ENCODE data around the gene KRT76.

KRT76 gene

DNA sequence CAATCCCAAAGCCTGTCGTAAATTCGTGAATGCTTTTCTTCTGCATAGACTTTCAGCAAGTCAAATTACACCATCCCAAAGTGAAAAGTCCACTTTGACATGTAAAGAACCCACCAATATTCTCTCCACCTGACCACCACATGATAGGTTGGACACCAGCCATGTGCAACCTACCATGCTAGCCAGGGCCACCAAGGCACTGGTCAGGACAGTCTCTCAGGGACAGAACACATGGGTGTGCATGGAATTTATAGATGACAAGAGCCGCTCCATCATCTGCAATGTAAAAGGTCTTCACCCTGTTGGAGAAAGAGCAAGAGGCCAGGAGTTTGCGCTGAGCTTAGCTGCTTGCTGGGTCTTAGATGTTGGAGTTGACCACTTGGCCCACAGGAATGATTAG lies 5.4 kb upstream of the KRT76 start:
- Histone ChIP-seq H3K4me1 (ENCODE audit: insufficient read depth, low read length) (no peaks in the 10 kb centered on the region), H3K79me2 (ENCODE audit: insufficient read depth, low read length) (no peaks in the 10 kb centered on the region), H3K36me3 (ENCODE audit: insufficient read depth, low read length) (no peaks in the 10 kb centered on the region), H3K9me3 (ENCODE audit: insufficient read depth, low read length, severe bottlenecking) (no peaks in the 10 kb centered on the region), H4K20me1 (ENCODE audit: insufficient read depth, low read length) (no peaks in the 10 kb centered on the region; the same call in 1 of the 2 replicates), H3K27ac (ENCODE audit: low read length) (no peak overlapping the region), H3K4me2 (ENCODE audit: insufficient read depth, low read length) (no peak overlapping the region), H3K9ac (ENCODE audit: low read depth, low read length) (no peak overlapping the region), H3K27me3 (ENCODE audit: insufficient read depth, low read length, poor library complexity) (peaks cover 13% of the 10 kb centered on the region), H3K4me3 (ENCODE audit: low read depth in 1 of 2, low read length in 2 of 2) (no peak overlapping the region), H2AFZ (ENCODE audit: low read depth, low read length) (no peak overlapping the region)
- no peak for DNase-seq
- TF ChIP-seq, protein P1, sequence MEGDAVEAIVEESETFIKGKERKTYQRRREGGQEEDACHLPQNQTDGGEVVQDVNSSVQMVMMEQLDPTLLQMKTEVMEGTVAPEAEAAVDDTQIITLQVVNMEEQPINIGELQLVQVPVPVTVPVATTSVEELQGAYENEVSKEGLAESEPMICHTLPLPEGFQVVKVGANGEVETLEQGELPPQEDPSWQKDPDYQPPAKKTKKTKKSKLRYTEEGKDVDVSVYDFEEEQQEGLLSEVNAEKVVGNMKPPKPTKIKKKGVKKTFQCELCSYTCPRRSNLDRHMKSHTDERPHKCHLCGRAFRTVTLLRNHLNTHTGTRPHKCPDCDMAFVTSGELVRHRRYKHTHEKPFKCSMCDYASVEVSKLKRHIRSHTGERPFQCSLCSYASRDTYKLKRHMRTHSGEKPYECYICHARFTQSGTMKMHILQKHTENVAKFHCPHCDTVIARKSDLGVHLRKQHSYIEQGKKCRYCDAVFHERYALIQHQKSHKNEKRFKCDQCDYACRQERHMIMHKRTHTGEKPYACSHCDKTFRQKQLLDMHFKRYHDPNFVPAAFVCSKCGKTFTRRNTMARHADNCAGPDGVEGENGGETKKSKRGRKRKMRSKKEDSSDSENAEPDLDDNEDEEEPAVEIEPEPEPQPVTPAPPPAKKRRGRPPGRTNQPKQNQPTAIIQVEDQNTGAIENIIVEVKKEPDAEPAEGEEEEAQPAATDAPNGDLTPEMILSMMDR (IDR thresholded peaks at IDR 0.05; ENCODE audit: borderline replicate concordance, extremely low read depth, low read length, poor library complexity, severe bottlenecking): no peak
- no peak for TF ChIP-seq EZH2 (IDR thresholded peaks at IDR 0.05; ENCODE audit: borderline replicate concordance, low read depth, low read length, severe bottlenecking)
- ATAC-seq (ENCODE audit: insufficient read depth, low read depth): no peak

DNA sequence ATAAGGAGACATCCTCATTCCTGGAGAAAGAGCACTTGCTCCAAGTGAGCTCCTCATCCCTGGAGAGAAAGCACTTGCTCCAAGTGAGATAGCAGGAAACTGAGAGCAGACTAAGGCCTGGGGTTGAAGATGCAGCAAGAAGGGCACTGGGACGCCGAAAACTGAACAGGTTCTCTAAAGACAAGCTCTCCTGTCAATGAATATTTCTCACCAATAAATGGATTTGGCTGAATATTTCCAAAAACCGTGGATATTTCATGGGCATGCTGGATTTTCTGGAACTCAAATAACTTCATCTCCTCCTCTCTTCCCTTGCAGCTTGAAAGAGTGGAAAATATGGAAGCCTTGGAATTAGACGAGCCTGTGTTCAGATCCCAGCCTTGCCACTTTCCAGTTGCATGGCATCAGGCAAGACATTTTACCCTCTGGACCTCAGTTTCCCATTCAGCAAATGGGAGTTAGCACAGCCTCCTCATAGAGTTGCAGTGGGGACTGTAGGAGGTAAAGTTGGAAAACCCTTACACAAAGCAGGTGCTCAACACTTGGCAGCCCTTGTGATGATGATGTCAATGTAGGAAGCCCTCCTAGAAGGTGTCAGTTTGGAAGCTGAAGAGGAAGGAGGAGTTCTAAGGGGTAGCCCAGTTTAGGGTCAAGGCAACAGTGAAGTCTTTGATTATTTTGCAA lies 4.4 kb upstream of the KRT76 start:
- Histone ChIP-seq H3K4me2 (ENCODE audit: insufficient read depth, low read length) (no peak overlapping the region), H3K4me3 (ENCODE audit: low read depth in 1 of 2, low read length in 2 of 2) (no peak overlapping the region), H2AFZ (ENCODE audit: low read depth, low read length) (no peak overlapping the region), H3K4me1 (ENCODE audit: insufficient read depth, low read length) (no peaks in the 10 kb centered on the region), H3K27ac (ENCODE audit: low read length) (no peak overlapping the region), H3K9ac (ENCODE audit: low read depth, low read length) (no peak overlapping the region), H3K79me2 (ENCODE audit: insufficient read depth, low read length) (no peaks in the 10 kb centered on the region), H3K9me3 (ENCODE audit: insufficient read depth, low read length, severe bottlenecking) (no peaks in the 10 kb centered on the region), H4K20me1 (ENCODE audit: insufficient read depth, low read length) (no peaks in the 10 kb centered on the region; the same call in 1 of the 2 replicates), H3K27me3 (ENCODE audit: insufficient read depth, low read length, poor library complexity) (peaks cover 14% of the 10 kb centered on the region), H3K36me3 (ENCODE audit: insufficient read depth, low read length) (no peaks in the 10 kb centered on the region)
- ATAC-seq (ENCODE audit: insufficient read depth, low read depth) (no peak), DNase-seq (no peak)
- TF ChIP-seq, protein P1 (IDR thresholded peaks at IDR 0.05; ENCODE audit: borderline replicate concordance, extremely low read depth, low read length, poor library complexity, severe bottlenecking): no peak
- no peak for TF ChIP-seq EZH2 (IDR thresholded peaks at IDR 0.05; ENCODE audit: borderline replicate concordance, low read depth, low read length, severe bottlenecking)

DNA sequence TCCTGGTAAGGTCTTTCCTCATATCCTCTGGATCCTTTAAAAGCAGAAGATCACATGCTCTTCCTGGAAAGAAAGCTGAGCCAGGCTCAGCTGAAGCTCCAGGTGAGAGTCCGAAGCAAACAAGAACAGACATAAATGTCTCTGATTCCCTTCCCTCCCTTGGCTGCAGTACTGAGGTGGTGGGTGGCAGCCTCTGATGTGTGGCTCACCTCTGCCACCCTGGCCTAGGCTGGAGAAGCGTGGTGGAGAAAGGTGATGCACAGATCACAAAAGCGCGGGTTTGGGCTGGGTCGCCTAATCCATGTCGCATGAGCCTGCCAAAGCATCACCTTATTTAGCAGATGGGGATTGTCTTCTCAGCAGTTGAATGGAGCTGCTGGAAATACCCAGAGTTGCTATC lies 2.8 kb upstream of the KRT76 start:
- Histone ChIP-seq H3K36me3 (ENCODE audit: insufficient read depth, low read length) (no peaks in the 10 kb centered on the region), H3K4me2 (ENCODE audit: insufficient read depth, low read length) (no peak overlapping the region), H3K9me3 (ENCODE audit: insufficient read depth, low read length, severe bottlenecking) (no peaks in the 10 kb centered on the region), H3K79me2 (ENCODE audit: insufficient read depth, low read length) (no peaks in the 10 kb centered on the region), H4K20me1 (ENCODE audit: insufficient read depth, low read length) (no peaks in the 10 kb centered on the region; the same call in 1 of the 2 replicates), H3K4me3 (ENCODE audit: low read depth in 1 of 2, low read length in 2 of 2) (no peak overlapping the region), H3K27ac (ENCODE audit: low read length) (no peak overlapping the region), H3K4me1 (ENCODE audit: insufficient read depth, low read length) (no peaks in the 10 kb centered on the region), H3K9ac (ENCODE audit: low read depth, low read length) (no peak overlapping the region), H2AFZ (ENCODE audit: low read depth, low read length) (no peak overlapping the region), H3K27me3 (ENCODE audit: insufficient read depth, low read length, poor library complexity) (peaks cover 23% of the 10 kb centered on the region)
- DNase-seq (no peak), ATAC-seq (ENCODE audit: insufficient read depth, low read depth) (no peak)
- TF ChIP-seq EZH2 (IDR thresholded peaks at IDR 0.05; ENCODE audit: borderline replicate concordance, low read depth, low read length, severe bottlenecking): no peak
- TF ChIP-seq, protein P1 (IDR thresholded peaks at IDR 0.05; ENCODE audit: borderline replicate concordance, extremely low read depth, low read length, poor library complexity, severe bottlenecking): no peak

Measured in DND-41 (cell line).